CD14-positive monocyte (primary cell): ENCODE data around the gene ACOT11. TPM values are rescaled to one million over a fixed set of nuclear protein-coding genes. Genes with fewer than 3 reads are reported as not detected.

ENCODE experiments used
- DNase-seq, 3 donors: peaks; one replicate each; pipeline ENCODE4 v3.0.0-alpha.2; 2011 to 2022
- H2AFZ ChIP-seq: 2 replicates; pipeline ENCODE4 v1.6.0; 2012; ENCODE audit warnings: mild to moderate bottlenecking, low read depth, low read length, inconsistent platforms; ENCODE audit not compliant: insufficient read depth, poor library complexity, severe bottlenecking
- H3K27ac ChIP-seq, 2 donors: 1 replicate in 1 of 2; 2 replicates in 1 of 2; pipeline ENCODE4 v1.5.1; 2012 to 2013; ENCODE audit warnings: low read length in 2 of 2, control low read depth in 1 of 2, inconsistent platforms in 1 of 2, low read depth in 1 of 2, mild to moderate bottlenecking in 1 of 2
- H3K27me3 ChIP-seq, 2 donors: one replicate each; pipeline versions ENCODE4 v1.6.0 to v1.6.1; 2011 to 2013; ENCODE audit warnings: low read length in 2 of 2; ENCODE audit not compliant: control insufficient read depth in 2 of 2, insufficient read depth in 2 of 2
- H3K36me3 ChIP-seq, 2 donors: replicated peaks in 1 of 2; 1 replicate in 1 of 2; 2 replicates in 1 of 2; pipeline versions ENCODE4 v1.5.1 to v1.6.1; 2012 to 2013; ENCODE audit warnings: low read length in 2 of 2, control low read depth in 1 of 2, inconsistent platforms in 1 of 2, mild to moderate bottlenecking in 1 of 2; ENCODE audit not compliant: insufficient read depth in 2 of 2, control insufficient read depth in 1 of 2
- H3K4me1 ChIP-seq, 2 donors: 1 replicate in 1 of 2; 2 replicates in 1 of 2; pipeline versions ENCODE4 v1.5.1 to v1.6.1; 2012 to 2013; ENCODE audit warnings: low read length in 2 of 2, control low read depth in 1 of 2, inconsistent platforms in 1 of 2, mild to moderate bottlenecking in 1 of 2, moderate library complexity in 1 of 2; ENCODE audit not compliant: insufficient read depth in 2 of 2, control insufficient read depth in 1 of 2
- H3K4me2 ChIP-seq: replicated peaks from 2 replicates; pipeline ENCODE3; 2012; ENCODE audit warnings: low read length, moderate library complexity, mild to moderate bottlenecking; ENCODE audit not compliant: poor library complexity, severe bottlenecking; ENCODE audit errors: extremely low read depth
- H3K4me3 ChIP-seq, 3 experiments: fragments of 200-600 bp in 1 of 3; sonication (generic) in 1 of 3; replicated peaks in 1 of 3; 1 replicate in 2 of 3; 2 replicates in 1 of 3; pipeline ENCODE4 v1.5.1; 2011 to 2013; ENCODE audit warnings: low read length in 3 of 3, mild to moderate bottlenecking in 3 of 3, control low read depth in 2 of 3, low read depth in 2 of 3, inconsistent platforms in 1 of 3, moderate library complexity in 1 of 3
- H3K79me2 ChIP-seq: 2 replicates; pipeline ENCODE4 v1.6.0; 2012; ENCODE audit warnings: mild to moderate bottlenecking, control low read depth, inconsistent platforms, low read length, moderate library complexity; ENCODE audit not compliant: insufficient read depth
- H3K9ac ChIP-seq: 2 replicates; pipeline ENCODE4 v1.6.0; 2017; ENCODE audit warnings: low read length, mild to moderate bottlenecking; ENCODE audit not compliant: insufficient read depth, poor library complexity, severe bottlenecking
- H3K9me3 ChIP-seq, 2 donors: replicated peaks in 1 of 2; 1 replicate in 1 of 2; 2 replicates in 1 of 2; pipeline versions ENCODE4 v1.5.1 to v1.6.1; 2012 to 2013; ENCODE audit warnings: low read length in 2 of 2, control low read depth in 1 of 2; ENCODE audit not compliant: control insufficient read depth in 1 of 2, insufficient read depth in 1 of 2
- H4K20me1 ChIP-seq: 2 replicates; pipeline ENCODE4 v1.6.0; 2012; ENCODE audit warnings: mild to moderate bottlenecking, low read length, control low read depth, moderate library complexity; ENCODE audit not compliant: insufficient read depth
- H3K27ac Mint-ChIP-seq, 7 donors: one replicate each; pipeline ENCODE4 v1.8.0; 2020; ENCODE audit warnings: mild to moderate bottlenecking in 7 of 7, mixed read lengths in 7 of 7, moderate library complexity in 6 of 7, inconsistent platforms in 2 of 7
- H3K27me3 Mint-ChIP-seq, 3 donors: one replicate each; pipeline ENCODE4 v1.8.0; 2021 to 2022; ENCODE audit warnings: low read depth in 3 of 3, mild to moderate bottlenecking in 3 of 3, mixed read lengths in 3 of 3, moderate library complexity in 3 of 3, inconsistent platforms in 1 of 3
- H3K36me3 Mint-ChIP-seq, 2 donors: one replicate each; pipeline ENCODE4 v1.8.0; 2020; ENCODE audit warnings: mixed read lengths in 2 of 2, inconsistent platforms in 1 of 2, mild to moderate bottlenecking in 1 of 2
- H3K4me1 Mint-ChIP-seq: one replicate; pipeline ENCODE4 v1.8.0; 2020; ENCODE audit warnings: mild to moderate bottlenecking, mixed read lengths
- H3K4me3 Mint-ChIP-seq, 2 donors: one replicate each; pipeline ENCODE4 v1.8.0; 2020; ENCODE audit warnings: mild to moderate bottlenecking in 2 of 2, mixed read lengths in 2 of 2, moderate library complexity in 1 of 2
- H3K9me3 Mint-ChIP-seq, 7 donors: one replicate each; pipeline ENCODE4 v1.8.0; 2020 to 2022; ENCODE audit warnings: mixed read lengths in 7 of 7, mild to moderate bottlenecking in 6 of 7, moderate library complexity in 6 of 7, inconsistent platforms in 2 of 7
- WGBS: methylation state at CpG from one replicate; pipeline ENCODE4 v1.1.5; 2013; ENCODE audit warnings: missing lambda C conversion rate; ENCODE audit not compliant: insufficient coverage; 5-methylcytosine and 5-hydroxymethylcytosine counted together
- intact Hi-C, 2 donors: fragments of 100-400 bp; cut with micrococcal nuclease; formaldehyde crosslinking; loops; one replicate each; pipeline versions ENCODE4 v1.15.0 to v1.15.1; 2023
- polyA plus RNA-seq, 3 donors: library from polyadenylated mRNA; depleted of rRNA in 1 of 3; unstranded in 2 of 3; stranded (reverse) in 1 of 3; fragments of 300-500 nt in 2 of 3; fragments of >200 nt in 1 of 3; fragmentation: Illumina TruSeq in 2 of 3; gene quantifications; 1 replicate in 2 of 3; 2 replicates in 1 of 3; pipeline ENCODE4 v1.2.3, GENCODE V29; 2012 to 2021
- TF ChIP-seq, protein P1 (sequence below): fragments of 200-600 bp; IDR thresholded peaks from one replicate; pipeline ENCODE4 v1.8.0; 2022; ENCODE audit warnings: antibody characterized with exemption, mild to moderate bottlenecking

ACOT11 gene
- polyA plus RNA-seq, 3 donors, result 0.18 to 2.1 (median 0.79) TPM

DNA sequence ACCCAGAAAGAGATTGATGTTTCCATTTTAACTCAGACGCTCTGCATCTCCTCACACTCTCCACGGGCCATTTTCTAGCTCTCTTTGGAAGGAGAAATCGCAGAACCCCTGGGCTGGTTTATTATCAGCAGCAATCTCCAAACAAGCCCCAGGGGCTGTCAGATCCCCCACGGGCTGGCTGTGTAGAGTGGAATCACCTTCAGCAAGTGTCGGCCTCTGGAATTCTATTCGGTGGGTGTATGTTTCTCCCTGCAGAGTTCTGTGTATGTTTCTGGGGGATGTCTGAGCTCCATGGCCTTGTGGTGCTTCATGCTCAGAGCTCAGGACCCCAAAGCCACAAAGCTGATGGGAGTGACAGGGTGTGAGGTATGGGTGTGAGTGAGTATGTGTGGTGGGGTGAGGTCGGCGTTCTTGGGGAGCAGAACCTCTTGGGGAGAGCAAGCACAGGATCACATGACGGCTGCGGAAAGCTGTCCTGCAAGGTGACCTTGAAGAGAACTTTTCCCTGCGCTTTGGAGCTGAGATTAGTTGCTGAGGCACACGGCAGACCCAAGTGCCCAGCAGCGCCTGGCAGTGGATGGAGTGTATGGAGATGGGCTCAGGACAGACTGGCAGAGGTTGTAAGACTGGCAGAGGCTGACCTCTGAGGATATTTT is 489 bp downstream of the ACOT11 start:
- Histone ChIP-seq H4K20me1 (no peaks in the 10 kb centered on the region), H3K79me2 (peaks cover 7% of the 10 kb centered on the region), H3K9ac (no peak overlapping the region), H3K4me2 (peak overlapping the region; percentile 64), H3K4me1 (peaks cover 26 to 36% of the 10 kb centered on the region in 2 donors), H2AFZ (peak overlapping the region; percentile 84), H3K9me3 (no peaks in the 10 kb centered on the region), H3K27ac (no peak overlapping the region), H3K27me3 (no peaks in the 10 kb centered on the region), H3K4me3 (peak overlapping the region in 2 of 3 experiments; percentile 1 to 61), H3K36me3 (no peaks in the 10 kb centered on the region)
- 70% methylated on average over 8 of the region's 13 CpGs for WGBS
- H3K27ac Mint-ChIP-seq, result no peak overlapping the region
- peak overlapping the region; percentile 69 to 74 for H3K4me3 Mint-ChIP-seq
- TF ChIP-seq, protein P1, sequence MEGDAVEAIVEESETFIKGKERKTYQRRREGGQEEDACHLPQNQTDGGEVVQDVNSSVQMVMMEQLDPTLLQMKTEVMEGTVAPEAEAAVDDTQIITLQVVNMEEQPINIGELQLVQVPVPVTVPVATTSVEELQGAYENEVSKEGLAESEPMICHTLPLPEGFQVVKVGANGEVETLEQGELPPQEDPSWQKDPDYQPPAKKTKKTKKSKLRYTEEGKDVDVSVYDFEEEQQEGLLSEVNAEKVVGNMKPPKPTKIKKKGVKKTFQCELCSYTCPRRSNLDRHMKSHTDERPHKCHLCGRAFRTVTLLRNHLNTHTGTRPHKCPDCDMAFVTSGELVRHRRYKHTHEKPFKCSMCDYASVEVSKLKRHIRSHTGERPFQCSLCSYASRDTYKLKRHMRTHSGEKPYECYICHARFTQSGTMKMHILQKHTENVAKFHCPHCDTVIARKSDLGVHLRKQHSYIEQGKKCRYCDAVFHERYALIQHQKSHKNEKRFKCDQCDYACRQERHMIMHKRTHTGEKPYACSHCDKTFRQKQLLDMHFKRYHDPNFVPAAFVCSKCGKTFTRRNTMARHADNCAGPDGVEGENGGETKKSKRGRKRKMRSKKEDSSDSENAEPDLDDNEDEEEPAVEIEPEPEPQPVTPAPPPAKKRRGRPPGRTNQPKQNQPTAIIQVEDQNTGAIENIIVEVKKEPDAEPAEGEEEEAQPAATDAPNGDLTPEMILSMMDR, result no peak
- intact Hi-C loops, result no loop called here
- peaks cover 2 to 9% of the 10 kb centered on the region in 2 donors for H3K36me3 Mint-ChIP-seq
- H3K27me3 Mint-ChIP-seq, result peaks cover 0 to 3% (median 0%) of the 10 kb centered on the region in 3 donors
- H3K4me1 Mint-ChIP-seq, result peaks cover 37% of the 10 kb centered on the region
- DNase-seq, result no peak
- H3K9me3 Mint-ChIP-seq, result no peaks in the 10 kb centered on the region

DNA sequence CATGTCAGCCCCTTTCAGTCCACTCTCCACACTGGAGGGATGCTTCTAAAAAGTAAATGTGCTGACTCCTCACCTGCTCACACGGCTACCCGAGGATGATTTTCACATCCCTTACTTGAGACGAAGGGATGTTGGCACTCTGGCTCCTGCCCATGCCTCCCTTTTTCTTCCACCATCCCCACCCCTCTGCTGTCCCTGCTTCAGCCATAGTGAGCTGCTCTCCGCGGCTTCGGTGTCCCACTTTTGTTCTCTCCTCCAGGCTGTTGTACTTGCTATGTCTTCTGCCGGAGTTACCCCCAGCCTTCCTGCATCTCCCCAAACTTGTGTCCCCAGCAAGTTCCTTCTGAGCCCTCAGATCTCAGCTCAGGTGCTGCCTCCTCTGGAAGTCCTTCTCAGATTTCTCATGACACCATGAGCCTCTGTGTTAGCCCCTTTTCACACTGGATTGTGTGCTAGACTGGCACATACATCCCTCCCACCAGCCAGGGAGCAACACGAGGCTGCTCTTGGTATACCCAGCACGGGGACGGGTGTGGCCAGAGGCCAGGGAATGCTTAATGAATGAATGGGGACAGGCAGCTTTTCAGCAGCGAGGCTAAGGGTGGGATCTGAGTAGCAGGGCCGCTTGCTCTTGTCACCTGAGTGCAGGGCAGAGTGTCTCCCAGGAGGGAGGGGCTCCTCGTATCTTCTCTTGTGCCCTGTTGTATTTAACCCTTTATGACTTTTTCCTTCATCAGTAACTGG is 1.3 kb downstream of the ACOT11 start:
- Histone ChIP-seq H3K27me3 (no peaks in the 10 kb centered on the region), H3K4me3 (no peak overlapping the region), H3K27ac (no peak overlapping the region), H3K4me2 (no peak overlapping the region), H3K4me1 (peaks cover 25 to 27% of the 10 kb centered on the region in 2 donors), H3K9me3 (no peaks in the 10 kb centered on the region), H3K36me3 (no peaks in the 10 kb centered on the region), H3K9ac (peak overlapping the region; percentile 15), H4K20me1 (no peaks in the 10 kb centered on the region), H2AFZ (no peak overlapping the region), H3K79me2 (peaks cover 7% of the 10 kb centered on the region)
- no peaks in the 10 kb centered on the region for H3K9me3 Mint-ChIP-seq
- no peak overlapping the region for H3K4me3 Mint-ChIP-seq
- 100% methylated on average over 7 of the region's 13 CpGs for WGBS
- H3K4me1 Mint-ChIP-seq, result peaks cover 29% of the 10 kb centered on the region
- H3K27me3 Mint-ChIP-seq, result peaks cover 0 to 3% (median 0%) of the 10 kb centered on the region in 3 donors
- intact Hi-C loops, result no loop called here
- TF ChIP-seq, protein P1, result no peak
- peak overlapping the region in 1 of 7 donors; percentile 35 for H3K27ac Mint-ChIP-seq
- peaks cover 2 to 9% of the 10 kb centered on the region in 2 donors for H3K36me3 Mint-ChIP-seq
- DNase-seq, result no peak
